Measurements from ENCODE around the gene ANO3. TPM values are rescaled to one million over a fixed set of nuclear protein-coding genes. Genes with fewer than 3 reads are reported as not detected.

The ANO3 gene
- total RNA-seq, 6 experiments from 2014 or later = 0.71 to 2.6 (median 1.4) TPM

DNA sequence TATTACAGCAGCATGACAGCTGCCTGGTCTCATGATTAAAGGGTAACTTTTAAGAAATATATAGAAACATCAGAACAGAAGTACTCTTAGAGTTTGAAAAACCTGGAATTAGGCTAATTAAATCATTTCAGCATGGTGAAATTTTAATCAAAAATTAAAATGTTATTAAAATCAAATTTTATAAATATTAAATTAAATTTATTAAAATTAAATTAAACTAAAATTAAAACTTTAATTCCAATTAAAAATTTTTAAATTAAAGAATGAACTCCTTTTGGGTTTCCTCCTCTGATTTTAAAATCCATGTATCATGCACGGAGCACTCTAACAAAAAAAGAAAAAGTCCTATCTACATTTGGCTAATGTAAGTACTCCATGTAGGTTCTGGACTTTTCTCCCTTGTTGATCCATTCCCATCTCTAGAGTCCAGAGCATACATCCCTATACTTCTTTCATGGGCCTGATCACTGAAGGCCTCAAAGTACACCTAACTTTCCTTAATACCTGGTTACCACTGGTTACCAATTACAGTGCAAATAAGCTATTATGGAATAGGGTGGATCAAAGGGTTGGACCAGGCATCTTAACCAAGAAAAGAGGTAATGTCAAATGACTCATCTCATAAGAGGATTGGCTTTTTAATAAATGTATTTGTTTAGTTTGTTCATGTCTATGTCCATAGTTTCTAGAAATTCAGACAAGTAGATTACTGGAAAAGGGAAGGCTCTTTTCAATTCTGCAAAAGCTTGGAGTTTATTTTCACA, 288.5 kb downstream of the ANO3 start:
- intact Hi-C loops (cut with DNase I) = no loop called here
- Histone ChIP-seq H3K27ac (no peak overlapping the region), H3K27me3 (no peaks in the 10 kb centered on the region), H3K4me3 (no peak overlapping the region), H3K9me3 (no peaks in the 10 kb centered on the region), H3K4me1 (no peaks in the 10 kb centered on the region), H3K36me3 (no peaks in the 10 kb centered on the region)
- WGBS (ENCODE audit: insufficient coverage, low coverage, low lambda C conversion rate, missing lambda C conversion rate) = 89% methylated on average over 1 of the region's 1 CpG
- no peak for TF ChIP-seq POLR2A (IDR thresholded peaks at IDR 0.05)
- TF ChIP-seq, protein P1, sequence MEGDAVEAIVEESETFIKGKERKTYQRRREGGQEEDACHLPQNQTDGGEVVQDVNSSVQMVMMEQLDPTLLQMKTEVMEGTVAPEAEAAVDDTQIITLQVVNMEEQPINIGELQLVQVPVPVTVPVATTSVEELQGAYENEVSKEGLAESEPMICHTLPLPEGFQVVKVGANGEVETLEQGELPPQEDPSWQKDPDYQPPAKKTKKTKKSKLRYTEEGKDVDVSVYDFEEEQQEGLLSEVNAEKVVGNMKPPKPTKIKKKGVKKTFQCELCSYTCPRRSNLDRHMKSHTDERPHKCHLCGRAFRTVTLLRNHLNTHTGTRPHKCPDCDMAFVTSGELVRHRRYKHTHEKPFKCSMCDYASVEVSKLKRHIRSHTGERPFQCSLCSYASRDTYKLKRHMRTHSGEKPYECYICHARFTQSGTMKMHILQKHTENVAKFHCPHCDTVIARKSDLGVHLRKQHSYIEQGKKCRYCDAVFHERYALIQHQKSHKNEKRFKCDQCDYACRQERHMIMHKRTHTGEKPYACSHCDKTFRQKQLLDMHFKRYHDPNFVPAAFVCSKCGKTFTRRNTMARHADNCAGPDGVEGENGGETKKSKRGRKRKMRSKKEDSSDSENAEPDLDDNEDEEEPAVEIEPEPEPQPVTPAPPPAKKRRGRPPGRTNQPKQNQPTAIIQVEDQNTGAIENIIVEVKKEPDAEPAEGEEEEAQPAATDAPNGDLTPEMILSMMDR (IDR thresholded peaks at IDR 0.05) = no peak
- ATAC-seq (no peak), DNase-seq (no peak)

DNA sequence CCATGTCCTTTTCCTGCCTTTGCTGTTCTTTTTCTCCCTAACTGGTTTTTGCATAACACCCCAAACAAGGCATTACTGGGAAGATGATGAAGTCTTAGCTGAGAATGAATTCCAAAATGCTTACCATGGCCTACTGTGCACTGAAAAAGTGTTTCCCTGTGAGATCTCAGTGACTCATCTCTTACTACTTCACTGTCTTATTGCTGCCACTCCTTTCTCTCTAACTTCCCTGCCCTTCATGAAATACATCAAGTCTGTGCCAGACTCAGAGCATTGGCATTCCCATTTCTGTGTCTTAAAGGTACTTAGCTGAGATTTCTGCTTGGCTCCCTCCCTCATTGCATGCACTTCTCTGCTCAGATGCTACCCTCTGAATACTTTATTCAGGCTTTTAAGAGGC, 289.2 kb downstream of the ANO3 start:
- no peaks in the 10 kb centered on the region for H3K36me3 ChIP-seq
- H3K4me3 ChIP-seq = no peak overlapping the region
- no peaks in the 10 kb centered on the region for H3K4me1 ChIP-seq
- TF ChIP-seq, protein P1 (IDR thresholded peaks at IDR 0.05) = no peak
- TF ChIP-seq POLR2A (IDR thresholded peaks at IDR 0.05) = no peak
- H3K27ac ChIP-seq = no peak overlapping the region
- H3K9me3 ChIP-seq = no peaks in the 10 kb centered on the region
- ATAC-seq = no peak
- H3K27me3 ChIP-seq = no peaks in the 10 kb centered on the region
- DNase-seq = no peak
- intact Hi-C loops (cut with DNase I) = no loop called here

DNA sequence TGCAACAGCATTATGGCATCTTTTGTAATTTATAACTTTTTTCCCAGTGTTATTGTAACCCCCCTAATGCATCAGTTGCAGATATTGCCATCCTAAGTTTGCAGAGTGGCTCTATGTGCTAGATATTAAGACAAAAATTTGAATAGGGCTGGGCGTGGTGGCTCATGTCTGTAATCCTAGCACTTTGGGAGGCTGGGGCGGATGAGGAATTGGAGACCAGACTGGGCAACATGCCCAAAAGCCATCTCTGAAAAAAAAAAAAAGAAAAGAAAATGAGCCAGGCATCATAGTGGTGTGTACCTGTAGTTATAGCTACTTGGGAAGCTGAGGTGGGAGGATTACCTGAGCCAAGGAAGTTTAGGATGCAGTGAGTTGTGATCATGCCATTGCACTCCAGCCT, 290.3 kb downstream of the ANO3 start:
- intact Hi-C loops (cut with DNase I) = no loop called here
- no peaks in the 10 kb centered on the region for H3K36me3 ChIP-seq
- no peaks in the 10 kb centered on the region for H3K9me3 ChIP-seq
- no peaks in the 10 kb centered on the region for H3K27me3 ChIP-seq
- ATAC-seq = no peak
- H3K4me3 ChIP-seq = no peak overlapping the region
- H3K27ac ChIP-seq = no peak overlapping the region
- no peak for DNase-seq
- 62% methylated on average over 2 of the region's 2 CpGs for WGBS (ENCODE audit: insufficient coverage, low coverage, low lambda C conversion rate, missing lambda C conversion rate)
- no peaks in the 10 kb centered on the region for H3K4me1 ChIP-seq
- TF ChIP-seq, protein P1 (IDR thresholded peaks at IDR 0.05) = no peak
- no peak for TF ChIP-seq POLR2A (IDR thresholded peaks at IDR 0.05)

DNA sequence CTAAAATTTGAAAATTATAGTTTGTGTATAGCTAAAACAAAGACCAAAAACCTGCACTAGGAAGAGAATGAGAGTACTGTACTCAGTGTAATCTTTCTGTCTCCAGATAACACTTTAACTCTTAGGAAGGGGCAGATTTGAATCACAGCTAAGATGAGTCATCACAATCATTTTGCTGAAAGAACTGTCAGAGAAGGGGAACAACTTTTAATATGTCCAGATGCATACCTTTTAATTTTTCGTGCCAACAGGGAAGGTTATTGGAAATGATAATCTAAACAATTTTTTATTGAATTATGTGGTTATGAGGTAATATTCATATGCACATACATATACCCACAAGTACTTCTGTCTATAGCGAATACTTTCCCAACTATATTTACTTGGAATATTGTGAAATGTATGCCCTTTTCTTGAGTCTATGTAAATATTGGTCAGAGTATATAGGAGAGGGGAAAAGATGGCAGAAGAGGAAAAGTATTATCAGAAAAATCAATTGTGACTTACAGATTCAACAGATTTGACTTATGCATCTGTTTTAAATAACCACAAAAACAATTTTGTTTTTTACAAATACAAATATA, 291.2 kb downstream of the ANO3 start:
- Histone ChIP-seq H3K4me3 (no peak overlapping the region), H3K9me3 (no peaks in the 10 kb centered on the region), H3K27me3 (no peaks in the 10 kb centered on the region), H3K36me3 (no peaks in the 10 kb centered on the region), H3K27ac (no peak overlapping the region), H3K4me1 (no peaks in the 10 kb centered on the region)
- intact Hi-C loops (cut with DNase I) = no loop called here
- ATAC-seq = no peak
- DNase-seq = no peak
- no peak for TF ChIP-seq POLR2A (IDR thresholded peaks at IDR 0.05)
- TF ChIP-seq, protein P1 (IDR thresholded peaks at IDR 0.05) = no peak
- 51% methylated on average over 2 of the region's 2 CpGs for WGBS (ENCODE audit: insufficient coverage, low coverage, low lambda C conversion rate, missing lambda C conversion rate)

Data from right lobe of liver (tissue), 6 donors.